Ammon's horn (tissue), 1 donor: Measurements from ENCODE around the gene BRME1.

Source experiments
- DNase-seq: peaks from one replicate; pipeline ENCODE4 v3.0.0-alpha.2; 2016; ENCODE audit warnings: low spot score

Gene BRME1

GRCh38 chr19:13905634-13906520 is at the start of gene BRME1, which contains the start of gene CC2D1A:
BRME1 (minus strand) TSS chr19:13906117; CDS start chr19:13904892, 1,225 bp downstream.
CC2D1A (plus strand) TSS chr19:13906201; CDS start chr19:13906442, 241 bp downstream.
- peak; percentile 95 for DNase-seq

DNA sequence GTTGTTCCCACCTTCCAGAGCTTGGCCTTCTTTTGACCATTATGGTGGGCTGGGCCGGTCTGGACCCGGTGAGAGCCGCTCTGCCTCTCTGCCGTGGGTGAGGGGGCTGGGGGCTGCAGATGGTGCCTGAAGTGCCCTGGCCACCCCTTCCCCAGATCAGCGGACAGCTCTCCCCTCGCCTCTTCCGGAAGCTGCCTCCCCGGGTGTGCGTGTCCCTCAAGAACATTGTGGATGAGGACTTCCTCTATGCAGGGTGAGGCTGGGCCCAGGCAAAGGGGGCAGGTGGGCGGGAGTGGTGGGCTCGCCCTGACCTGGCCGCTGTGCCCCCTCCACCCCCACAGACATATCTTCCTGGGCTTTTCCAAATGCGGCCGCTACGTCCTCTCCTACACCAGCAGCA is 48.3 kb upstream of the BRME1 start:
- DNase-seq, result no peak

GRCh38 chr19:13952931-13953531 is 47.1 kb upstream of the BRME1 start:
- no peak for DNase-seq

GRCh38 chr19:13952154-13952930 is 46.4 kb upstream of the BRME1 start, which contains the start of gene DCAF15:
DCAF15 (plus strand) TSS chr19:13952509; CDS start chr19:13952513, 4 bp downstream.
- peak; percentile 100 for DNase-seq

- no peak for DNase-seq
These were observed 45.9 kb upstream of the BRME1 start for GRCh38 chr19:13951799-13952153.

DNA sequence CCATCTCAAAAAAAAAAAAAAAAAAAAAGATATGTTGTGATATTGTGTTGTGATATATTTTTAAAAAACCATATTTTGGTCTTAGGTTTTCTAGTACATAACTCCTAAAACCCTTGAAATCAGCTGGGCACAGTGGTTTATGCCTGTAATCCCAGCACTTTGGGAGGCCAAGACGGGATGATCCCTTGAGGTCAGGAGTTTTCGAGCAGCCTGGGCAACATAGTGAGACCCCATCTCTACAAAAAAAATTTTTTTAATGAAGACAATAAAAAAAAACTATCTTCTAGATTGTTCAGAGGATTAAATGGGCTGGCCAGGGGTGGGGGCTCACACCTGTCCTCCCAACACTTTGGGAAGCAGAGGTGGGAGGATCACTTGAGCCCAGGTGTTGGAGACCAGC is 45.1 kb upstream of the BRME1 start:
- DNase-seq, result no peak

DNA sequence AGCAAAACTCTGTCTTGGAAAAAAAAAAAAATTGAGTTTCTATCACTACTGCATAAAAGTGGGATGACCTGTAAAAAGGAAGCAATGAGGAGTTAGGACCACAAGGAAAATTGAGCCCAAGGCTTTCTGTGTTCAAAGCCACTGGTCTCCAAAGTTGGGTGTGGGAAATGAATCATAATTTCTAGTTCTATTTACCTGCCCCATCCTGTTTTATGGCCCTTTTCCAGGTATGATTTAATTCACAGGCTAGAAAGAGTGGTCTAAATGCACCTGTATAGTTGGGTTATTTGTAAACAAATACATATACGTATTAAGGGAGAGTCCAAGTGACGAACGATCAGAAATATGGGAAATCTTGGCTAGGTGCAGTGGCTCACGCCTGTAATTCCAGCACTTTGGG is 40.5 kb upstream of the BRME1 start:
- DNase-seq, result no peak

GRCh38 chr19:13942023-13942684 is 36.2 kb upstream of the BRME1 start:
- DNase-seq, result no peak

- no peak for DNase-seq
These were observed 32.6 kb upstream of the BRME1 start, which contains the start of gene PODNL1 for GRCh38 chr19:13938301-13939064. PODNL1 (minus strand) TSS chr19:13938417; CDS start chr19:13938181, 236 bp downstream.

GRCh38 chr19:13937479-13938300 is 31.8 kb upstream of the BRME1 start:
- DNase-seq, result no peak

DNA sequence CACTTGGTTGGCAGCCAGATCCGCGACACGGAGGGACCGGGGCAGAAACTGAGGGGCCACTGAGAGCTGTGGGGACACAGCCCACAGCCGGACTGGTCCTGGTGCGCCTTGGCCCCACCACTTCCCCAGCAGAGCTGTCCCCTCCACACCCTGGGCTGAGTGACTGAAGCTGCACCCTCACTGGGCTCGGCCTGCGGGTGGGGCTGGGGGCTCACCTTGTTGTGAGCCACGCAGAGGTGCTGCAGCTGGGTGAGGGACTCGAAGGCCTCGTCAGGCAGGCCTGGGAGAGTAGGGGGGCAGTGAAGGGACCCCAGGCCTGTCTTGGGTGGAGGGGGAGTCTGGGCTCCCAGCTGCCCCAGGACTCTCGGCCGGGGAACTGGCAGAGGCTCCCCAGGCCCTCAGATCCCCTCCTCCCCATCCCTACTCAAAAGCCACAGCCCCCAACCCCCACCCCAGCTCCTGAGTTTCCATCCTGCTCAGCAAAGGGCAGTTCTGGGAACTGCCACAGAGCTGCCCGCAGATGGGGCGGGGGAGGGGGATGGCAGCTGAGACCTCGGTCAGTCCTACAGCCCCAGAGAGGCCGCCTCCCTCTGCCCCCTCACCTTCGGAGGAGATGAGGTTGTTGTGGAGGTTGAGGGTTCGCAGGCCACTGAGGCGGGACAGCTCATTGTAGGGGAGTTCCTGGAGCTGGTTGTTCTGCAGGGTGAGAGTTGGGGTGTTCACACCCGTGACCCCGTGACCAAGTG is 30.0 kb upstream of the BRME1 start:
- no peak for DNase-seq

DNA sequence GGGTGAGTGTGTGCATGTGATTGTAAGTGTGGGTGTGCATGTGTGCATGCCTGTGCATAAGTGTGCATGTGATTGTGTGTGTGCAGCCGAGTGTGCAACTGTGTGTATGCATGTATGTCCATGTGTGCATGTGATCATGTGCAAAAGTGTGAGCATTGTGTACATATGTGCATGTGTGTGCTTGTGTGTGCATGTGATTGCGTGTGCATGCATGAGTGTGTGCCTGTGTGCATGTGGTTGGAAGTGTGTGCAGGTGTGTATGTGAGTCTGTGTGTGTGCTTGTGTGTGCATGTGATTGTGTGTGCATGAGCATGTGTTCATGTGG is 28.8 kb upstream of the BRME1 start:
- no peak for DNase-seq

DNA sequence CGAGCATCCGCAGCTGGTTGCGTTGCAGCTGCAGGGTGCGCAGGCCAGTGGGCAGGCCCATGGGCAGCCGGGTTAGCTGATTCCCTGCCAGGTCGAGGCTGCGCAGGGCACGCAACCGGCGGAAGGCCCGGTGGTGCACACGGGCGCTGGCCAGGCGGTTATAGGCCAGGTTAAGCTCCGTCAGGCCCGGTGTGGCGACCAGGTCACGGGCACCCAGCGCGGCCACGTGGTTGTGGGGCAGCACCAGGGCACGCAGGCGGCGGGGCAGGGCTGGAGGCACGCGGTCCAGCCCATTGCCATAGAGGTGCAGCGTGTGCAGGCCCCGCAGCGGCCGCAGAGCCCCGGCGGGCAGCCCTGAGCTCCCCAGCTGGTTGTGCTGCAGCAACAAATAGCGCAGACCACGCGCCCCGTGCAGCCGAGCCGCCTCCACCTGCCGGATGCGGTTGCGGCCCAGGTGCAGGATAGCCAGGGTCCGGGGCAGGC is 27.0 kb upstream of the BRME1 start:
- DNase-seq, result no peak

- DNase-seq, result no peak
These were observed 26.3 kb upstream of the BRME1 start for GRCh38 chr19:13932149-13932637.

GRCh38 chr19:13931391-13932148 is 25.7 kb upstream of the BRME1 start:
- no peak for DNase-seq

GRCh38 chr19:13930402-13930801 is 24.5 kb upstream of the BRME1 start:
- no peak for DNase-seq

DNA sequence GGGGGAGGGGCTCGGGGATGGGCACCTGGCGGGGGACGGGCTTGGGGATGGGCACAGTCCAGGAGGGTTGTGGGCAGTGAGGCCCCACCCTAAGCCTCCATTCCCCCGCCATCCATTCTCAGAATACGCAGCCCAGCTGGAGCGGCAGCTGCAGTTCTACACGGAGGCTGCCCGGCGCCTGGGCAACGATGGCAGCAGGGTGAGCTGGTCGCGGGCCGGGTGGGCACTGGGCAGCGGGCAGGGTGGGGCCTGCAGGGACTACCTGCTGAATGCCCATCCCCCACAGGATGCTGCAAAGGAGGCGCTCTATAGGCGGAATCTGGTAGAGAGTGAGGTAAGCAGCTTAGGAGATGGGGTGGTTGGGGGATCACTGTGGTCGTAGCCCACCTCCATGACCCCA is 24.0 kb upstream of the BRME1 start:
- DNase-seq, result no peak

DNA sequence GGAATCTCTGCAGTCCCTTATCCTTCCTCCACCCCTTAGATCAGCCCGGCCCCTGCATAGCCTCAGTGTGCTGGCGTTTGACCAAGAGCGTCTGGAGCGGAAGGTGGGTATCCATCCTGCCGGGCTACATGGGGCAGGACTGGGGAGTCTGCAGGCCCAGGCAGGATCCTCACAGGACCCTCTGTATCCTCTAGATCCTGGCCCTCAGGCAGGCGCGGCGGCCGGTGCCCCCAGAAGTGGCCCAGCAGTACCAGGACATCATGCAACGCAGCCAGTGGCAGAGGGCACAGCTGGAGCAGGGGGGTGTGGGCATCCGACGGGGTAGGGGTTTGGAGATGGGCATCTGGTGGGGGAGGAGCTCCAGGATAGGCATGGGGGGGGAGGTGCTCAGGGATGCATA is 23.4 kb upstream of the BRME1 start:
- no peak for DNase-seq

DNA sequence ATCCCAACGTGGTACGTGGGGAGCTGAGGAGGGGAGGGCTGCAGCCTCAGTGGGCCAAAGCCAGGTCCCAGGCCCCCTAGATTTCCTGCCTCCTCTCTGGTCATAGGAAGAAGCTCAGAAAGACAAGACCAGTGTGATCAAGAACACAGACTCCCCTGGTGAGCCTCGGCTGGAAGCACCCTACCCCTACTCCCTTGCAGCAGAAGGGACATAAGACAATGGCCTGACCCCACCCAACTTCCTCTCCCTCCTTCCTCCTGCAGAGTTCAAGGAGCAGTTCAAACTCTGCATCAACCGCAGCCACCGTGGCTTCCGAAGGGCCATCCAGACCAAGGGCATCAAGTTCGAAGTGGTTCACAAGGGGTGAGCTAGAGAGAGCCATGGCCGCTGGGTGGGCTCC is 20.8 kb upstream of the BRME1 start:
- DNase-seq, result no peak
